Cardiac fibroblast (primary cell): ENCODE results near the gene CDH22.

Experiments
- DNase-seq, 2 donors: peaks; one replicate each; pipeline versions ENCODE4 v3.0.0 to v3.0.0-alpha.2; 2010; ENCODE audit warnings: low read depth in 2 of 2
- H3K4me3 ChIP-seq, 2 donors: replicated peaks in 1 of 2; 1 replicate in 1 of 2; 2 replicates in 1 of 2; pipeline ENCODE4 v1.5.1; 2011; ENCODE audit warnings: low read depth in 2 of 2, low read length in 2 of 2, mild to moderate bottlenecking in 2 of 2, moderate library complexity in 1 of 2
- TF ChIP-seq, protein P1 (sequence below): IDR thresholded peaks from one replicate; pipeline ENCODE4 v1.5.1; 2011; ENCODE audit warnings: low read depth, mild to moderate bottlenecking, low read length, inconsistent platforms

The CDH22 gene

DNA sequence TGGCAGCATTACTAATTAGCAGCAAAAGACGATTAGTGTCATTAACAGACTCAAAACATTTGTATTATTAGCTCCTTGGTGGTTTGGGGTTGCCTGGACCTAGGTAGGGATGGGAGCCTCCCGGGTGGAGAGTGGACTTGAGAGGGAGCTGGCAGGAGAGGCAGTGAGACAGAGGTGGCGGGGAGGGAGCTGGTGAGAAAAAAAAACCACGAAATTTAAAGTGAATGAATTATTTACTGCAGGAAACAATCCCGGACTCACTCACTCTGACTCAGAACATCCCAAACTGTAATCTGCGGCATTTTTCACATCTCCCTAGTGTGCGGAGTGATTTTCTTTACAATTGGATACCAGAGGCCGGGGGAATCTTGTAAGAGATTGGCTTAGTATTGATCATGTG, 14.3 kb upstream of the CDH22 start:
- TF ChIP-seq, protein P1, sequence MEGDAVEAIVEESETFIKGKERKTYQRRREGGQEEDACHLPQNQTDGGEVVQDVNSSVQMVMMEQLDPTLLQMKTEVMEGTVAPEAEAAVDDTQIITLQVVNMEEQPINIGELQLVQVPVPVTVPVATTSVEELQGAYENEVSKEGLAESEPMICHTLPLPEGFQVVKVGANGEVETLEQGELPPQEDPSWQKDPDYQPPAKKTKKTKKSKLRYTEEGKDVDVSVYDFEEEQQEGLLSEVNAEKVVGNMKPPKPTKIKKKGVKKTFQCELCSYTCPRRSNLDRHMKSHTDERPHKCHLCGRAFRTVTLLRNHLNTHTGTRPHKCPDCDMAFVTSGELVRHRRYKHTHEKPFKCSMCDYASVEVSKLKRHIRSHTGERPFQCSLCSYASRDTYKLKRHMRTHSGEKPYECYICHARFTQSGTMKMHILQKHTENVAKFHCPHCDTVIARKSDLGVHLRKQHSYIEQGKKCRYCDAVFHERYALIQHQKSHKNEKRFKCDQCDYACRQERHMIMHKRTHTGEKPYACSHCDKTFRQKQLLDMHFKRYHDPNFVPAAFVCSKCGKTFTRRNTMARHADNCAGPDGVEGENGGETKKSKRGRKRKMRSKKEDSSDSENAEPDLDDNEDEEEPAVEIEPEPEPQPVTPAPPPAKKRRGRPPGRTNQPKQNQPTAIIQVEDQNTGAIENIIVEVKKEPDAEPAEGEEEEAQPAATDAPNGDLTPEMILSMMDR, result no peak
- H3K4me3 ChIP-seq, result no peak overlapping the region
- no peak for DNase-seq

DNA sequence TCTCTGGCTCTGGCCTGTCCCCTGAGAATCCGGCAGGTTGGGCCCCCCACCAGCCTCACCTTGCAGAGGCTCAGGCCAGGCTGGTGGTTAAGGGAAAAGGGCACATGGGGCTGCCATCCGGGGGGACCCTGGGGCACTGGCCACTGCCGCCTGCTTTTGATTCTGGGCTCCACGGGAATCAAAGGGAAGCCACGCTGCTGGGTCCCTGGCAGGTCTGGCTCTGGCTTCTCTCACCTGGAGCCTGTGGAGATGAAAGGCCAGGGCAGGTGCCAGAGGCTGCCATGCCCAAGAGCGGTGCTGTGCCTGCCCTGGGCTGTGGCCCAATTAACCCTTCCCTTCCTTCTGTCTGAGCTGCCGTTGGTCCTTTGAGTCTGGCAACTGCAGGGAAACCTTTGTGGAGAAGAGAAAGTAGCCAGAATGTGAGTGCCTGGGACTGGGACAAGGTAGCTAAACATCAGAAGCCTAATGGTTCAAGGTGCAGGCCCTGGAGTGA, 9.4 kb upstream of the CDH22 start:
- no peak overlapping the region for H3K4me3 ChIP-seq
- no peak for DNase-seq
- TF ChIP-seq, protein P1, result no peak

DNA sequence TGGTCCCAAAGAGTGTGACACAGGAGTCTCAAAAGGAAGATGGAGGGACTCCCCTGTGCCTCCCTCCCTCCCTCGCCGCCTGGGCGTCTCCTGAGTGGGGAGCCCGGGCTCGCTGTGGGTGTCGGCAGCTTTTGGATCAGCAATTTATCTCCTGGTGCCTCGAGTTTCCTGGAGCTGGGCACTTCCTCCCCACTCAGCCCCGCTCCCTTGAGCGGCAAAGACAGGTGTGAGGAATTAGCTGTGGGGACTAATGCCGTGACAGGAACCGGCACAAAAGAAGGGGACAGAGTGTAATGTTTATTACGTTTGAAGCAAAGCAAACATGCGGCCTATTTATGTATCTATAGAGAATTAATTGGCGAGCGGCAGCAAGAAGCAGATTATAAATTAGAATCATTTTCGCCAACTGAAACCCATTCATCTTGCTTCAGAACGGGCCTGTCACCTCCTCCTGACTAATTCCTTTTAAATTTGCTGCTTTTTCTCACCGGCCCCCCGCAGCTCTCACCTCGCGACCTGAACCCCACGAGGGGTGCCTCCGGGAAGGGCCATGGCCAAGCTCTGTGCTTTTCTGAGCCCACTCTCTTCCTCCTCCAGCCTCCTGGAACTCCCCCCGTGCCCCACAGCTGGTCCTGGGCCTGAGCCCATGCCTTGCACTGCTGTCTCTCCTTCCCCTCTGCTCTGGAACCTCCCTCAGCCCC, 8.8 kb upstream of the CDH22 start:
- no peak for DNase-seq
- H3K4me3 ChIP-seq, result no peak overlapping the region
- TF ChIP-seq, protein P1, result no peak

DNA sequence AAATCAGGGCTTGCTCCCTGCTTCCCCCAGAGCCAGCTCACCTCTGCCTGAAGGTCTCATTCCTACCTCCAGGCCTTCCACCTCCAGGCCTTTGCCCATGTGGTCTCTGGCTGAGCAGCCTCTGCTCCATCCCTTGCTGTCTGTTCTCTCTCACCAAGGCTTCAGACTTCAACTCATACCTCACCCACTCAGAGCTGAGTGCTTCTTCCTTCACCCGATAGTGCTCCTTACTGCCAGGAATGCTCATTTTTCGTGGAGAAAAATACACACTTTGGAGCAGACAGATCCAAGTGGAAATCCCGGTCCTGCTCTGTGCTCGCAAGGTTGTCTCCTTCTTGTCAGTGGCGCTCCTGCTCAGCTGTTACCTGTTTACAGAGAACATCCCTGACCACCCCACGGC, 7.0 kb upstream of the CDH22 start:
- no peak overlapping the region for H3K4me3 ChIP-seq
- TF ChIP-seq, protein P1, result no peak
- no peak for DNase-seq

DNA sequence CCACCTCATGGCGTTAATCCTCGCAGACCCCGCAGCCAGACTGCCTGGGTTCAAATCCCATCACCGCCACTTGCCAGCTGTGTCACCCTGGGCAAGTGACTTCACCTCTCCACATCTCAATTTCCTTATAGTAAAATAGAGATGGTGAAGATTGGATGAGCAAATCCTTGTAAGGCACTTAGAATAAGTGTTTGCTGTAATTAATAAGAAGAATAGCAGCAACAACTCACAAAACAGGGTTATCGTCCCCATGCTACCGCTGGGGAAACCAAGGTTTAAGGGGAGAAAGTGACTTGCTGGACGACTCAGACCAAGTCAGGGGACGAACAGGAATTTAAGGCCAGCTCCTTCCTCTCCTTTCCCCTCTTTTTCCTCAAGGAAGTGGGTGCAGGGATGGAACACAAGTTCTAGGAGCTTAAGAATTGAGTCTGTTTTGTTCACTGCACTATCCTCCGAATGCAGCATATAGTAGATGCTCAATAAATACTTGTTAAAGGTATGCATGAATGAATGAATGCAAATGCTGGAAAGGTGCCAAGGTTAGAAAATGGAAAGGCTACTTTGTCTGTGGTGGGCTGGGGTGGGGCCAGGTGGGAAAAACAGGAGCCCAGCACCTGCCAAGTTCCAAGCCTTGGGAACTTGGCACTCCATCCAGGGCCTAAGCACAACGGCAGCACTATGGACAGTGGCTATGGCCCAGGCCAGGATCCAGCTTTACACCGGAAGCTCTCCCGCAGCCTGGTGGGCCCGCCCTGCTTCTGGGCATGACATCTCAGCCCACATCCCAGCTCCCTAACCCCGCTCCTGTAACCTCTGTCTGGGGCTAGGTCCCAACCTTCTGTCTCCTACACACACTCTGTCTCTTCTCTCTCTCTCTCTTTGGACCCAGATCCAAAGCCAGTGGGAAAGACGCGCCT, 4.9 kb upstream of the CDH22 start:
- no peak overlapping the region for H3K4me3 ChIP-seq
- TF ChIP-seq, protein P1, result no peak
- DNase-seq, result no peak

DNA sequence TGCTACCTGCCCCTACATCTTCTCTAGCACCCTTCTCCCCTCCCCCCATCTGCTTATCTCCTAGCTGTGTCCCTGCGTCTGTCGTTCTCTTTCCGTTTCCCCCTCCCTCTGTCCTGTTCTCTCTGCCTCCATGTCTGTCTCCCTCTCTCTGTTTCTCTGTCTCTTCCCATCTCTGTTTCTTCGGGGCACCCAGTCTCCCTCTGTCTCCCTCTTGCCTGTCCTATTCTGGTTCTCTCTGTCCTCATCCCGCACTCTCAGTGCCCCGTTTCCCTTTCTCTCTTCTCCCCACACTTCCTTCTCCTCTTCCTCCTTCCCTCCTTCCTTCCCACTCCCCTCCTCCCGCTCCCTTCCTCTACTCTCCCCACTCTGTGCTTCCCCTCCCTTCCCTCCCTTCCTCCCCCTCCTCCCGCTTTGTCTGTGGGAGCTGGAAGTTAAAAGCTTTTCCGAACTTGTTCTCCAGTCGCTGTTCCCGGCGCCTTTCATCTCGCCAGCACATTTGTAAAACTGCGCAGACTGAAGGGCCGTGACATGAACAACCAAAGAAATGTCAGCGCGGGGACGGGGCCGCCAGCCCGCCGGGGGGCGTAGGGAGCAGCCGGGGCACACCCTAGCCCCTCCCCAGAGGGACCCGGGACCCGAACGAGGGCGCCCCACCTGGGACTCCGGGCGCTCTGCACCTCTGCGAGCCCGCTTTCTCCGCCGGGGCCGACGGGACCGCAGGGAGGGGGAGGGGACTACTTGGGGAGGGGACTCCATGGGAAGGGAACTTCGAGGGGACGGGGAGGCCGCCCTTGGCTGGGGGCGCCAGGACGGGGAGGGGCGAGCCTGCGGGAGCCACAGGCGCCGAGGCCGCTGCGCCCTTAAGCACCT, 4.0 kb upstream of the CDH22 start:
- no peak for DNase-seq
- TF ChIP-seq, protein P1, result no peak

More for the DNA sequence above, 4.0 kb upstream of the CDH22 start:
- no peak overlapping the region for H3K4me3 ChIP-seq
